Suprapubic skin (tissue), 4 donors: Measurements from ENCODE around the gene ZBTB45.

ENCODE experiments used
- EP300 ChIP-seq: sonication (generic); formaldehyde crosslinking; IDR thresholded peaks from one replicate; pipeline ENCODE4 v1.6.1; 2017; ENCODE audit warnings: antibody characterized with exemption
- POLR2A ChIP-seq, 2 donors: fragments of 450-650 bp; IDR thresholded peaks; one replicate each; pipeline ENCODE4 v1.6.1; 2017; ENCODE audit warnings: antibody characterized with exemption in 2 of 2, mild to moderate bottlenecking in 2 of 2, moderate library complexity in 2 of 2
- POLR2AphosphoS5 ChIP-seq, 3 donors: sonication (generic); formaldehyde crosslinking; IDR thresholded peaks; one replicate each; pipeline ENCODE4 v1.6.1; 2017; ENCODE audit warnings: antibody characterized with exemption in 3 of 3
- TF ChIP-seq, protein P1 (sequence below), 2 donors: fragments of 200-600 bp in 1 of 2; fragments of 450-650 bp in 1 of 2; sonication (generic) in 1 of 2; IDR thresholded peaks; one replicate each; pipeline ENCODE4 v1.5.1; 2016 to 2019; ENCODE audit warnings: antibody characterized with exemption in 2 of 2, mild to moderate bottlenecking in 1 of 2, moderate library complexity in 1 of 2

- TF ChIP-seq POLR2AphosphoS5 (IDR thresholded peaks at IDR 0.05) (no peak), POLR2A (IDR thresholded peaks at IDR 0.05) (no peak), EP300 (no peak)
- TF ChIP-seq, protein P1, sequence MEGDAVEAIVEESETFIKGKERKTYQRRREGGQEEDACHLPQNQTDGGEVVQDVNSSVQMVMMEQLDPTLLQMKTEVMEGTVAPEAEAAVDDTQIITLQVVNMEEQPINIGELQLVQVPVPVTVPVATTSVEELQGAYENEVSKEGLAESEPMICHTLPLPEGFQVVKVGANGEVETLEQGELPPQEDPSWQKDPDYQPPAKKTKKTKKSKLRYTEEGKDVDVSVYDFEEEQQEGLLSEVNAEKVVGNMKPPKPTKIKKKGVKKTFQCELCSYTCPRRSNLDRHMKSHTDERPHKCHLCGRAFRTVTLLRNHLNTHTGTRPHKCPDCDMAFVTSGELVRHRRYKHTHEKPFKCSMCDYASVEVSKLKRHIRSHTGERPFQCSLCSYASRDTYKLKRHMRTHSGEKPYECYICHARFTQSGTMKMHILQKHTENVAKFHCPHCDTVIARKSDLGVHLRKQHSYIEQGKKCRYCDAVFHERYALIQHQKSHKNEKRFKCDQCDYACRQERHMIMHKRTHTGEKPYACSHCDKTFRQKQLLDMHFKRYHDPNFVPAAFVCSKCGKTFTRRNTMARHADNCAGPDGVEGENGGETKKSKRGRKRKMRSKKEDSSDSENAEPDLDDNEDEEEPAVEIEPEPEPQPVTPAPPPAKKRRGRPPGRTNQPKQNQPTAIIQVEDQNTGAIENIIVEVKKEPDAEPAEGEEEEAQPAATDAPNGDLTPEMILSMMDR (IDR thresholded peaks at IDR 0.05): no peak
These were observed 27.3 kb downstream of the ZBTB45 start for GRCh38 chr19:58492265-58492664.
